GM12874 (cell line): ENCODE data around the gene CRADD.

Source experiments
- TF ChIP-seq, protein P1 (sequence below): IDR thresholded peaks from 2 replicates; pipeline ENCODE4 v1.5.1; 2011; ENCODE audit warnings: low read depth, mild to moderate bottlenecking, control low read depth, low read length, moderate library complexity; ENCODE audit not compliant: insufficient read depth

The CRADD gene

DNA sequence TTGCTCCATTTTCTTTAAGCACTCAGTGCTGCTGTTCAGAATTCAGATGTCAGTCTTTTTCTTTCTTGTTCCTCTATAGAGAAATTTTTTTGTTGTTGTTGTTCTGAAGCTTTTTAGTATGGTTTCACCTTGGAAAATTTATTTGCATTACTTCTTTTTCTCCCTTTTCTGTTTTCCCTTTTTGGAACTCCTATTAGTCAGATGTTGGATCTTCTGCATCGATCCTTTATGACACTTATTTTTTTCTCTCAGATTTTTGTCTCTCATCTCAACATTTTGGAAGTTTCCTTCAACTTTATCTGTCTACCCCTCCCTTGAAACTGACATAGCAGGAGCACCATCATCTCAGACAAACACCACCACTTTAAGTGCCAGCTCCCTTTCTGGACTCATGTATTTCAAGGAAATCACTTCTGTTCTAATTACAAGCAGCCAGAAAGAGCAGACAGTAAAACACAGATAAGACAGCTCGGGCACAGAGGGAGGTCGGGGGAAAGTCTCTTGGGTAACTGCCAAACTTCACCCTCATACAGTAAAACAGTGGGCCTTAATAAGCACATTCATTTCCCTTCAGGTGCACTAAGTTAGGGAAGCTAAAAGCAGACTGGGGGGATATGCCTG is 248.5 kb downstream of the CRADD start:
- TF ChIP-seq, protein P1, sequence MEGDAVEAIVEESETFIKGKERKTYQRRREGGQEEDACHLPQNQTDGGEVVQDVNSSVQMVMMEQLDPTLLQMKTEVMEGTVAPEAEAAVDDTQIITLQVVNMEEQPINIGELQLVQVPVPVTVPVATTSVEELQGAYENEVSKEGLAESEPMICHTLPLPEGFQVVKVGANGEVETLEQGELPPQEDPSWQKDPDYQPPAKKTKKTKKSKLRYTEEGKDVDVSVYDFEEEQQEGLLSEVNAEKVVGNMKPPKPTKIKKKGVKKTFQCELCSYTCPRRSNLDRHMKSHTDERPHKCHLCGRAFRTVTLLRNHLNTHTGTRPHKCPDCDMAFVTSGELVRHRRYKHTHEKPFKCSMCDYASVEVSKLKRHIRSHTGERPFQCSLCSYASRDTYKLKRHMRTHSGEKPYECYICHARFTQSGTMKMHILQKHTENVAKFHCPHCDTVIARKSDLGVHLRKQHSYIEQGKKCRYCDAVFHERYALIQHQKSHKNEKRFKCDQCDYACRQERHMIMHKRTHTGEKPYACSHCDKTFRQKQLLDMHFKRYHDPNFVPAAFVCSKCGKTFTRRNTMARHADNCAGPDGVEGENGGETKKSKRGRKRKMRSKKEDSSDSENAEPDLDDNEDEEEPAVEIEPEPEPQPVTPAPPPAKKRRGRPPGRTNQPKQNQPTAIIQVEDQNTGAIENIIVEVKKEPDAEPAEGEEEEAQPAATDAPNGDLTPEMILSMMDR: no peak

DNA sequence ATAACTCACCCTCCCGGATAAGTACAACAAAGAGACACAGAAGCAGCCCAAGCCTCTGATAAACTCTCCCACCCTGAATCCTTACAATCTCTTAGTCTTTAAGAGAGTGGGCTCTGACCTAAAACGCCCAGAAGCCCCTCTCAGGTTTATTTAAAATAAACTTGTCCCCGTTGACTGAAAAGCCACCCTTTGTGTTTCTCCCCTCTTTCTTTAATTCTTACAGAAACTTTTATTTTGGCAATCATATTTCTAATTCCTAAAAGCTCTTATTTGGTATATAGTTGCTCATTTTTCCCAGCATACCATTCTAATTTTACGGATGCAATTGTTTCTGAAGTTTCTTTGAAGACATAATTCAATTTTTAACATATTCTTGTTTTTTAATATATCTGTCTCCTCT is 249.1 kb downstream of the CRADD start:
- TF ChIP-seq, protein P1: no peak

DNA sequence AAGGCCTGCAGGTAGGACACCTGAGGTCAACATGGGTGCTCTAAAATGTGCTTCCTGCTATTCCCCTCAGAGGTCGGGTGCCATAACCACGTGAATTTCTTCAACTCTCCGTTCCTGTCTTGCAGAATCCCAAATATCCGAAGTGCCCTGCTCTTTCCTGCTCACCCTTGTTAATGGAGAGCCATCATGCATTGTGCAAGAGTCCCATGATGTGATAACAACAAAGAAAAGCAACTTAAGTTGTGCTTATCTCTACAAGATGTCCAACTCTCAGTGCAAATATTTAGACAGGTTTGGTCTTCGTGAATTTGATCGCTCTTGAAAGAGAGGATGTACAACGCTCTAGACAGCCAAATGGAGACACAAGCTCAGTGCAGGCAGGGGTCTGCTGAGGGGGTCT is 260.6 kb downstream of the CRADD start:
- TF ChIP-seq, protein P1: no peak

DNA sequence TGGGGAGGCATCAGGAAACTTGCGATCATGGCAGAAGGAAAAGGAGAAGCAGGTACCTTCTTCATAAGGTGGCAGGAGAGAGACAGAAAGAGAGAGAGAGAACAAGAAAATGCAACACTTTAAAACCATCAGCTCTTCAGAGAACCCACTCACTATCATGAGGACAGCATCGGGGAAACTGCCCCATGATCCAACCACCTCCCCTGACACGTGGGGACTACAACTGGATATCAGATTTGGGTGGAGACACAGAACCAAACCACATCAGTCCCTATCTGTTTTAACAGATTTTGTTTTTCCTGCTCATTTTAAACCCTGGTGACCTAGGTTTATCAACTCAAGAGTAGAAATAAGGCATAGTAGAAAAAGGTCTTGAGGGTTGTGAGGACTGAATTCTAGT is 261.1 kb downstream of the CRADD start:
- TF ChIP-seq, protein P1: no peak

DNA sequence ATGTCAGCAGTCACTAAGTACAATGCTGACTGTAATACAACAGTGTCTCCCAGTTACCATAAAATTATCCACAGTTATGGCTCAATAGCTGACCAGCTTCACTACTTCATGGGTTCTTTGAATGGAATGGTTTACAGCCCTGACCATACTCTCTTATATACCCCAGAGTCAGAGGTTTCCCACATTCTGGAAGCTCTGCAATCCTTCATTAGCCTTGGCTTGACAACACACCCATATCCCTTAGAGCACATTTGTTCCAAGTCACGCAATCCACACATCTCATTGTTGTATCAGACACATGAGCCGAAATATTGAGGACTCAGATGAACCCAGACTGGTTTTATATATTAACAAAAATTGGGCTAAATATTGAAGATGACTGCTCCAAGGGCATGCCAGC is 261.8 kb downstream of the CRADD start:
- TF ChIP-seq, protein P1: no peak

DNA sequence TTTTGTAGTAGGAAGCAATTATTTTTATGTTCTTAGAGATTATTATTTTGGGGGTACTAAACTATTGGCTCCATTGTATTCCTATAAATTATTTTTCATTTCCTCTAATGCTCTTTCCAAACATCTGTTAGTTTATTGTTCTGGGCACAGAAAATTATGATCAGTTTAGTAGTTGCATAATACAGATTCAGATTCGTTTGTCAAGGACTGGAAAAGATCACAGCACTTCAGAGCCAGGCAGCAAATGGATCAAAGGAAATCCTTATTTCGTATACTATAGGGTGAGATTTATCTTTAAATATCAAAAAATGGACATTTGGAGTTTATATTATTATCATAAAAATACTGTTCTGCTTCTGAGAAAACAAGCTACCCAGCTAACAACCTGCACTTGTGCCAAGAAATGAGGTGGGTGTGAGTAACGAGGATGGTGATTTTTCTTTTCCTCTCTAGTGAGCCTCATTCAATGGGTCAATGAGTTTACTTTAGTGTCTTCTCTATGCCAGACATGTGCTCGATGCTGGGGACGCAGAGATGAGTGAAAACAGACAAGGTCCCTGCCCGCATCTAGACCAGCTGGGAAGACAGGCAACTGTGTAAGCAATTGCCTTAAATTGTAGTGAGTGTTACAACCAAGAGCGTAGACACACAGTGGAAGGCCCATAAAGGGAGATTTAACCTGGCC is 262.6 kb downstream of the CRADD start:
- TF ChIP-seq, protein P1: no peak

DNA sequence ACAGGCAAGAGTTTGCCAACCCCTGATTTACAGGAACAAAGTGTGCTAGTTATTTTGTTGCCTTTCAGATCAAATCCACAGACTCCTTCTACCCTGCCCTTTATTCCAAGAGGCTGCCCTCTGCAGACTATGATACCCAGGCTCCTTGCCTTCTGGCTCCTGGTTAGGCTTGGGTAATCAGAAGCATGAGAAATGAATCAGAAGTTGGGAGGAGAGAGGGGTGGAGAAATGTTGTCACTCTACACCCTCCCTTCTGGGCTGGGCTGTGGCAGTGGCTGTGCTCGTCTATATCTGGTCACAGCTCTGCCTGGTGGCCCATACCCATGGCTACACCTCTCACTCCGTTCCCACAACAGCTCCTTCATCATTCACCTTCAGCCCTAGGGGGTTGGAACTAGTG is 266.6 kb downstream of the CRADD start:
- TF ChIP-seq, protein P1: no peak
